Gastrocnemius medialis (tissue), 4 donors: ENCODE results near the gene RAB43.

Experiments
- POLR2A ChIP-seq, 2 donors: fragments of 450-650 bp; IDR thresholded peaks; one replicate each; pipeline ENCODE4 v1.6.1; 2017; ENCODE audit warnings: antibody characterized with exemption in 2 of 2, mild to moderate bottlenecking in 2 of 2, moderate library complexity in 2 of 2
- TF ChIP-seq, protein P1 (sequence below), 5 experiments: fragments of 450-650 bp in 3 of 5; fragments of 200-600 bp in 2 of 5; sonication (generic) in 2 of 5; IDR thresholded peaks in 4 of 5; conservative IDR thresholded peaks in 1 of 5; 1 replicate in 4 of 5; 2 replicates in 1 of 5; pipeline ENCODE4 v1.5.1; 2016 to 2019; ENCODE audit warnings: antibody characterized with exemption in 5 of 5, mild to moderate bottlenecking in 3 of 5, moderate library complexity in 3 of 5

DNA sequence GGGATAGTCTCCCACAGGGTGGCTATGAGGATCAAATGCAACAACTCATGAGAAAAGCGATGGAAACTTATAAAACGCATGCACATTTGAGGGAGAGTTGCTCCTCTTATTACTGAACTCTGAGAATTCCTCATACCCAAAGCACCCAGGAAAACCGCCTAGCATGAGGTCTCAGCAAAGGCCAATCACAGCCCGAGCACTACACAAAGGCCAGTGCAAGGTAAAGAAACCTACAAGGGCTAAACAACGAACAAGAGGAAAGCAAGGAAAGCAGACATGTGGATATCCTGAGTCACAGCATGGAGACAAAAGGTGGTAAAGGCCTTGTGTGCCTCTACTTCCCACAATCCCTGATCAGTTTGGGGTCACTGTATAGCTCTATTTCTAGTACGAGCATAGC lies 7.1 kb downstream of the RAB43 start:
- TF ChIP-seq, protein P1, sequence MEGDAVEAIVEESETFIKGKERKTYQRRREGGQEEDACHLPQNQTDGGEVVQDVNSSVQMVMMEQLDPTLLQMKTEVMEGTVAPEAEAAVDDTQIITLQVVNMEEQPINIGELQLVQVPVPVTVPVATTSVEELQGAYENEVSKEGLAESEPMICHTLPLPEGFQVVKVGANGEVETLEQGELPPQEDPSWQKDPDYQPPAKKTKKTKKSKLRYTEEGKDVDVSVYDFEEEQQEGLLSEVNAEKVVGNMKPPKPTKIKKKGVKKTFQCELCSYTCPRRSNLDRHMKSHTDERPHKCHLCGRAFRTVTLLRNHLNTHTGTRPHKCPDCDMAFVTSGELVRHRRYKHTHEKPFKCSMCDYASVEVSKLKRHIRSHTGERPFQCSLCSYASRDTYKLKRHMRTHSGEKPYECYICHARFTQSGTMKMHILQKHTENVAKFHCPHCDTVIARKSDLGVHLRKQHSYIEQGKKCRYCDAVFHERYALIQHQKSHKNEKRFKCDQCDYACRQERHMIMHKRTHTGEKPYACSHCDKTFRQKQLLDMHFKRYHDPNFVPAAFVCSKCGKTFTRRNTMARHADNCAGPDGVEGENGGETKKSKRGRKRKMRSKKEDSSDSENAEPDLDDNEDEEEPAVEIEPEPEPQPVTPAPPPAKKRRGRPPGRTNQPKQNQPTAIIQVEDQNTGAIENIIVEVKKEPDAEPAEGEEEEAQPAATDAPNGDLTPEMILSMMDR (IDR thresholded peaks at IDR 0.05 in 4 of 5, conservative IDR thresholded peaks at IDR 0.05 in 1 of 5): no peak
- TF ChIP-seq POLR2A (IDR thresholded peaks at IDR 0.05): no peak
